Head of caudate nucleus (tissue), 42 donors: ENCODE results near the gene JUND.
A peak's percentile ranks its signal among the peaks of the same experiment; 100 is the strongest.
"Not testable (repeated sequence)": the region's sequence is repeated elsewhere in the genome, so short reads cannot be mapped to it uniquely, and the experiment has no call there.

Experiments used
- DNase-seq, 42 donors: peaks; one replicate each; pipeline versions ENCODE4 v3.0.0 to v3.0.0-alpha.2; 2020 to 2021; ENCODE audit warnings: mixed read lengths in 7 of 42
- intact Hi-C: fragments of 100-400 bp; cut with DNase I; formaldehyde crosslinking; loops from one replicate; pipeline ENCODE4 v1.15.0; 2022

The JUND gene

DNA sequence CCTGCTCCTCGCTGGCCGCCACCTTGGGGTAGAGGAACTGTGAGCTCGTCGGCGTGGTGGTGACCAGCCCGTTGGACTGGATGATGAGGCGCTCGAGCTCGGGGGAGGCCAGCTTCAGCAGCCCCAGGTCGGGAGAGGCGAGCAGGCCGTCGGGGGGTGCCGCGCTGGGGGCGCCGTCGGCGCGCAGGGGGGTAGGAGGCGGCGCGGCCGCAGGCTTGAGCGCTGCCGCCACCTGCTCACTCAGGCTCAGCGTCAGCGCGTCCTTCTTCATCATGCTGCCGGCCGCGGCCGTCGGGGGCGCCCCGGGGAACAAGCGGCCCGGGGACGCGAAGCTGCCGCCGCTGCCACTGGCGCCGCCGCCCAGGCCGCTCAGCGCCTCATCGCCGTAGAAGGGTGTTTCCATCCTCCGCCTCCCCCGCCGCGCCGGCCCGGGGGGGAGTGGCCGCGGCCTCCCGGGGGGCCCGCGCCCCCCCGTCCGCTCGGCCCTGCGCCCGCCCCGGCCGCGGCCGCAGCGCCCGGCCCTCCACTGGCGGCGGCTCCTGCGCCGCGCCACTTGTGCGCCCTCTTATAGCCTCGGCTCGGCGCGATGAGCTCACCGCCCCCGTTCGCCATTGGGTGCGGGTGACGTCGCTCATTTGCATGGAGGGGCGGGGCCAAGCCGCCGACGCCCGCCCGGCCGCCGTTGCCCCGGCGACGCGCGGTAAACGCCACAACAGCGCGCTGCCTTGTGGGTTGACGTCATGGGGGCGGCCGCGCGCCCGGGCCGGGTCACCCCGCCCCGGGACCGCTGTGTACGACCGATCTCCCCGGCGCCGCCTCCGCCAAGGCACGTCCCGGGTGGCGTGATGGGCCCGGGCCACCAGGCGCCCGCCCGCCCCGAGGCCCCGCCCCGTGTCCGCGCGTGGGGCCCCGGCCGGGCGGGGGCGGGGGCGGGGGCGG is at the start of gene JUND:
TSS of gene JUND (minus strand) at position 541 of the 939 bp plus-strand sequence. CDS start at position 403, 138 bp downstream.
- intact Hi-C loops, result loop anchor here (2.0 kb wide), 3 partner anchors 23 to 137 kb away; partner anchors contain the start of genes LSM4 and SSBP4
- DNase-seq, result peak; percentile 93 to 99 (median 98)

DNA sequence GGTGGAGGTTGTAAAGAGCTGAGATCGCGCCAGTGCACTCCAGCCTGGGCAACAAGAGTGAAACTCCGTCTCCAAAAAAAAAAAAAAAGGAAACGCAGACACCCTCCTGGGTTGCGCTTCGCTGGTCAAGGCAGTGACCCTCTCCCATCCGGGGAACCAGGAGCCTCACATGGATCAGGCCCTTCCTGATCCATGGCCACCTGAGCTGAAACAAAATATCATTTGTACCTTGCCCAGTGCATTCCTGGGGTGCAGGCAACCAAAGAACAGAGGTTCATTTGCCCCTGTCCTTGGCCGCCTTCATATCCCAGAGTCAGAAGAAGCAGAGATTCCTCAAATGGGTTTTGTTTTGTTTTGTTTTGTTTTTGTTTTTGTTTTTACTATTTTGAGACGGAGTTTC is 49.4 kb upstream of the JUND start:
- intact Hi-C loops, result no loop called here
- no peak for DNase-seq

DNA sequence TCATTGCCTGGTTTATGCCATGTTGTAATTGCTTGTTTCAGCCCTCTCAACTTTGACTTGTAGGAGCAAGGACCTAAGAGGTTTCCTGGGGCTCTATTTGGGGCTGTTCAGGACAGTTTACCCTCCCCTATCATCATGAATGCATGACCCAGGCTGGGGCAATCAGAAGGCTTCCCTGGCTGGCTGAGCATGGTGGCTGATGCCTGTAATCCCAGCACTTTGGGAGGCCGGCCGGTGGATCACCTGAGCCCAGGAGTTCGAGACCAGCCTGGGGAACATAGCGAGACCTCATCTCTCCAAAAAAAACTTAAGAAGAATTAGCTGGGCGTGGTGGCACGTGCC is 47.6 kb upstream of the JUND start:
- intact Hi-C loops, result loop anchor here (2.0 kb wide), 1 partner anchor 50 kb away; no protein-coding TSS in a partner anchor
- no peak for DNase-seq

DNA sequence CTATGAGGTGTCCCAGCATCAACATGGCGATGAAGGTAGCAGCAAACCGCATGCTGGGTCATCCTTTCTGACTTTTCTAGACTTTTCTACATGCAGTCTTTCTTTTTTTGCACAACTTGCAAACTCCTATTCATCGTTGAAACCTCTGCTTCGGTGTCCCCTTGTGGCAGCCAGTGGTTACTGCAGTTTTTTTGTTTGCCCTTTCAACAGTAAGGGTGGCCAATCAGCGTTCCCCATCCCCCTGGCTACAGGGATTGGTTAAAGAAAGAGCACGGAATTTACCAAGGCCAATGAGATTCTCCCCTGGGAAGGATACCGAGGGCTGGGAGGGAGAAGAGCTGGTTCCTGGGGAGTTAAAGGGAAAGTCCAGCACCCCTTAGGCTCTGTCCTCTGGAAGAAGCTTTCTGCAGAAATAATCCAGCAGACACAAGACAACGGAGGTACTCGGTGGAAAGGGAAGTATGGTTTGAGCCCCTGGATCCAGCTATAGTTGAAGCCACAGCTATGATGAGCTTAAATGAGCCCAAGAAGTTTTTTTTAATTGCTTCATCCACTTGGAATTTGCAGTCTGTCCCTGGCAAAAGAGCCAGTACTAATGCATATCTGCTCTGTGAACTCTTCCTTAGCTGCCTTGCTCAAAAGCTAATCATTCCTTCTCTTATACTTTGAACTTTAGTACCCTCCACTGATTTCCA is 47.1 kb upstream of the JUND start:
- intact Hi-C loops, result loop anchor here (2.0 kb wide), 1 partner anchor 50 kb away; no protein-coding TSS in a partner anchor
- DNase-seq, result peak; percentile 78 to 98 (median 94)

DNA sequence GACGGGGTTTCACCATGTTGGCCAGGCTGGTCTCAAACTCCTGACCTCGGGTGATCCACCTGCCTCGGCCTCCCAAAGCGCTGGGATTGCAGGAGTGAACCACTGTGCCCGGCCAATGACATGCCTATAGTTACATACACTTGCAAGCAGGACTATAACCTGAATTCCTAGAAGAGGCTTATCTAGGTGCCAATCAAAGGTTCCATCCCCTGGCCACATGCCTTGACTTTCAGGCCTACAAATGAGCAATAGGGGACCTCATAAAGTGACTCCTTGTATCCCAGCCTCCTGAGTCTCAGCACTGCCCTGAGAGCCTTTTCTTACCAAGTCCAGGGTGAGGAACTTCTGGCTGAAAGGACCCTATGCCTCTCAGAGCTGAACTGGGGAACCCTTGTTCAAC is 45.4 kb upstream of the JUND start:
- no peak for DNase-seq
- intact Hi-C loops, result no loop called here

DNA sequence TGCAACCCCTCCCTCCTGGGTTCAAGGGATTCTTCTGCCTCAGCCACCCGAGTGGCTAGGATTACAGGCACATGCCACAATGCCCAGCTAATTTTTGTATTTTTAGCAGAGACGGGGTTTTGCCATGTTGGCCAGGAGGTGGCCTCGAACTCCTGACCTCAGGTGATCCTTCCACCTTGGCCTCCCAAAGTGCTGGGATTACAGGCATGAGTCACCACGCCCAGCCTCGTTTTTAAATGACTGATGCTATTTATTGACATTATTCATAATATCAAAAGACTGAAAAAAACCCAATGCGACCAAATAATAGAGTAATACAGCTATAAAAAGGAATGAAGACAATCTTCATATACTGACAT is 42.9 kb upstream of the JUND start:
- DNase-seq, intact Hi-C loops: not testable (repeated sequence)

- DNase-seq, result peak; percentile 96 to 99 (median 98)
- intact Hi-C loops, result loop anchor here (2.0 kb wide), 1 partner anchor 40 kb away; no protein-coding TSS in a partner anchor
Measured at GRCh38 chr19:18322759-18323460, 41.5 kb upstream of the JUND start, which contains the start of gene LSM4. TSS of gene LSM4 (minus strand) at chr19:18323076. CDS start at chr19:18323020, 56 bp downstream.

- intact Hi-C loops, result loop anchor here (2.0 kb wide), 1 partner anchor 40 kb away; no protein-coding TSS in a partner anchor
- no peak for DNase-seq
Measured at GRCh38 chr19:18322318-18322758, 40.9 kb upstream of the JUND start.

DNA sequence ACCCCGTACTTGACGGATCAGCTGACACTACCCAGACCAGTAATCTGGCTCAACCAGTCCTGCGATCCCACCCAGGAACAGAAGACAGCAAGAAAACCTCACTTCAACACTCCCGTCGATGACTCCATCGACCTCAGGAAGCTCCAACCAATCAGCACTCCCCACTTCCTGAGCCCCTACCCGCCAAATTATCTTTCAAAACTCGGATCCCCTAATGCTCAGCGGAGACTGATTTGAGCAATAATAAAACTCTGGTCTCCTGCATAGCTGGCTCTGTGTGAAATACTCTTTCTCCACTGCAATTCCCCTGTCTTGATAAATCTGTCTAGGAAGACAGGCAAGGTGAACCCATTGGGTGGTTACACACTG is 40.3 kb upstream of the JUND start:
- intact Hi-C loops, result loop anchor here (2.0 kb wide), 1 partner anchor 39 kb away; no protein-coding TSS in a partner anchor
- DNase-seq, result no peak

DNA sequence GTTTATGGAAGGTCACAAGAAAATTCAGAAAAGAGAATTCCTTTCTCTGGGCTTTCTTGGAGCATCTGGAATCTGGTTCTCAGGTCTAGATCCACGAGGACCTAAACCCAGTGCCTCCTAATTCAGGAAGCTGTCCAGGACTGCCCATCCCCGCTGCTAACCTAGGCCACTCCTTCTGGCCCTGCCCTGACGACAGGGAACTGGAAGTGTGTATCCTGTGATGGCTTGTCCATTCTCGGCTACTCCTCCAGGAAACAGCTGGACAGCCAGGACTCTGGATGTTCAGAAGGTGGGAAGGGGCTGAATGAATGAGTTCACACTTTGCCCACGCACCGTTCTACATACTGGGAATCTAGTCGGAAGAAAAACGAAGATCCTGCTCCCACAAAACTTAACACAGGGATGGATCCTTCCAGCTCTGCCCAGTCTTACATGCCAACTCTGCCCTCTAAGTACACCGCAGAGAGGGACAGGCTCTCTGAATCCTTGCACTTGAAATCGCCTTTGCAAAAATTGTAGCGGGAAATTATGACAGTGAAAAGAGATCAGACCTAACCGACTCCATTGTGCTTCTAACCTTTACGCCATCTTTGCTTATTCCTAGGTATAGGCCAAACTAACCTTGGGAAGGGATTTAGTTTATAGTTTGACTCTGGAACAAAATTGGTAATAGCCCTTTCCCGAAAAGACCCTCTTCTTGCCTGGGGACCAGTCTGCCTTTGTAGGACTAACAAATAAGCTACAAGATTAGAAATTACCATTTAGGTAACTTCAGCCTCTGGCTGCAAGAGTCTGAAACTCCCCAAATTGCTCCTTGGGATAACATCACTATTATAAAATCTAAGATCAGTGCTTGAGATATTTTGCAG is 39.7 kb upstream of the JUND start:
- intact Hi-C loops, result no loop called here
- DNase-seq, result no peak

DNA sequence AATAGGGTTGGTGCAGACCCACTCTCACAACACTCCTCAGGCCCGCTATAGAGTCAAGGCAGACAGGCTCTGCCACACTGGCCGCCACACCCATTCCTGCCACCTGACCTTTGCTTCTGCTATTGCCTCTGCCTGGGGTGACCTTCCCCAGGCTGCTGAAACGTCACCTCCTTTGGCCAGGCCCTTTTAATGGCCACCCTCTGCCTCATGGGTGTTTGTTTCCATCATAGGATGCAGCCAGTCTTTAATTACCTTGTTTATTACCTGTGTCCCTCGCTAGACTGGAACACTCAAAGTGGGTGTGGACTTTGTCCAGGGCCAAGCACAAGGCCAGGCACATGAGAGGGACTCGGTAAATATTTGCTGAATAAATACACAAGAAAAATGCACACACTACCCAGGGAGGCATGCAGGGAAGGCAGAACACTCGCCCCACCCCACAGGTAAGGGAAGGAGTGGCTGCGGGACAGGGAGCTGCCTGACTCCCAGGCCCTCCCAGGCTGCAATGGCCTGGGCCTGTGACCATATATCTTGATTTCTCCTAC is 38.2 kb upstream of the JUND start:
- intact Hi-C loops, result no loop called here

GRCh38 chr19:18317961-18318800 is 36.8 kb upstream of the JUND start:
- intact Hi-C loops, result no loop called here
- peak in 4 of 42 donors; percentile 18 to 49 (median 35) for DNase-seq

More for the DNA sequence above, 38.2 kb upstream of the JUND start:
- no peak for DNase-seq

- no peak for DNase-seq
- intact Hi-C loops, result no loop called here
Measured at GRCh38 chr19:18313398-18313797, 32.0 kb upstream of the JUND start.

DNA sequence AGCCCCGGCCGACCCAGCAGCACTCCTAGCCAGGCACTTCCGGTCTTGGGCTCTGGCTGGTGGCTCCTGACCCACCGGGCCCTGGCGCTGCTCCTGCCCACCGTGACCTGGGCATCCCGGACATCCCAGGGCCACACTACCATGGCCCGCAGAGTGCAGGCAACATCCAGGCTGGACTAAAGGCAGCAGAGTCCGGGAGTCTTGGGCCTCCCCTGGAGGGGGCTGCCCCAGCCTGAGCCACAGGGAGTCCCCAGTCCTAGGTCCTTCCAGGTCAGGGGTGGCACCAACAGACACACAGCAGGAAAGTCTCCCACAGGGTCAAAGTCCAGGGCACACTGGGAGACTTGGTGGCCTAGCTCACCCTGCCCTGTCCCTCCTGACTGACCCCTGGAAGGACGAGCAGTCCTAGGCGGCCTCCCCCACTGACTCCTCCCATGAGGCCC is 30.7 kb upstream of the JUND start:
- DNase-seq, result no peak

DNA sequence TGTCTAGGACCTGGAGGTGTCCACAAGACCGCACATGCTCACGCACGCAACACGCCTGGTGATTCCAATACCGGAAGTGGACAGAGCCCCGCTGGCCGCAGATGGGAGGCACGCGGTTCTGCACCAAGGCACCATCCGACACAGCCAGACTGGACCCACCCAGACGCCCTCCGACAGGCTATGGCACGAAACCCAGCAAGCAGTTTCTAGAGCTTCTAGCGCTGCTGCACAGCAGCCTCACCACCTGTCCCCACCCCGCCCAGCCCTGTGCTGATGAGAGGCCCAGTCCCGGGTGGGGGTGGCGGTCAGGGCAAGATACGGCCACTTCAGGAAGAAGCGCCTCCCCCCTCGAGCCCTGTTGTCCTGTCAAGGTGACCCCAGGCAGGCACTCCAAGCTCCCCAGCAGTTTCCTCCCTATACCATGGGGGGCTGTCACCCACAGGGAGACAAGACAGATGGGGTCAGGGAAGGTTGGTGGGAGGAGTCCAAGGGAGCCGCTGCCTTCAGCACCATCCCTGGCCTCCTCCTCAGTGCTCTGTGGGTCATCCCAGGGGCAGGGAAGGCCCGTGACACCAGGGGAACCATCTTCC is 30.2 kb upstream of the JUND start:
- DNase-seq, result no peak
- intact Hi-C loops, result no loop called here

More for the DNA sequence above, 30.7 kb upstream of the JUND start:
- intact Hi-C loops, result no loop called here

GRCh38 chr19:18310966-18311365 is 29.5 kb upstream of the JUND start:
- DNase-seq, result no peak
- intact Hi-C loops, result no loop called here
